HepG2 (cell line): Measurements from ENCODE around the gene CREBZF. TPM values are rescaled to one million over a fixed set of nuclear protein-coding genes. Genes with fewer than 3 reads are reported as not detected.

Experiments used
- ATAC-seq: fragments of 200-7000 bp; cut with Tn5 transposase; 3 replicates; pipeline ENCODE4 v1.9.1; 2020; ENCODE audit warnings: mild to moderate bottlenecking, moderate library complexity
- BruUV-seq: library from RNA; stranded (reverse); fragments of 400-500 nt; replicated peaks from 2 replicates; lab custom pipeline; 2021; lab: Mats Ljungman, UMichigan
- CTCF ChIA-PET: fragments of 300-600 bp; formaldehyde crosslinking; extraction: SDS; loops from one replicate; lab custom pipeline; 2021; ENCODE audit warnings: low total read pairs, inconsistent platforms, low intra/inter-chr PET ratio; lab: Yijun Ruan, JAX
- POLR2A ChIA-PET: fragments of 350-600 bp; sonication (Branson Sonifier 250); formaldehyde crosslinking; loops from one replicate; lab custom pipeline; 2020; ENCODE audit warnings: antibody characterized with exemption, inconsistent platforms; lab: Yijun Ruan, JAX
- DNase-seq: peaks from one replicate; pipeline ENCODE4 v3.0.0-alpha.2; 2015; ENCODE audit warnings: low spot score
- FAIRE-seq: peaks from 3 replicates; lab custom pipeline; 2011; peaks lifted over from hg19 to GRCh38; lab: Jason Lieb, UNC
- H2AFZ ChIP-seq: one replicate; pipeline ENCODE4 v1.6.1; 2011; ENCODE audit warnings: low read length, inconsistent platforms
- H3K27ac ChIP-seq: fragments of 300-600 bp; 3 replicates; pipeline ENCODE4 v1.8.0; 2011; ENCODE audit warnings: mixed run types, mild to moderate bottlenecking, mixed read lengths, low read length, inconsistent platforms; ENCODE audit not compliant: insufficient read depth; ENCODE audit errors: extremely low read length
- H3K27me3 ChIP-seq, 2 experiments: fragments of 200-600 bp in 1 of 2; 2 replicates in 1 of 2; 3 replicates in 1 of 2; pipeline versions ENCODE4 v1.6.0 to v1.8.0; 2011; ENCODE audit warnings: low read length in 2 of 2, mild to moderate bottlenecking in 2 of 2, moderate library complexity in 2 of 2, inconsistent platforms in 1 of 2; ENCODE audit not compliant: insufficient read depth in 2 of 2, control insufficient read depth in 1 of 2
- H3K36me3 ChIP-seq, 2 experiments: fragments of 200-600 bp in 1 of 2; replicated peaks in 1 of 2; 2 replicates in 1 of 2; 3 replicates in 1 of 2; pipeline versions ENCODE4 v1.5.1 to v1.8.0; 2011; ENCODE audit warnings: low read length in 2 of 2, inconsistent platforms in 1 of 2; ENCODE audit not compliant: insufficient read depth in 2 of 2, control insufficient read depth in 1 of 2
- H3K4me1 ChIP-seq: 2 replicates; pipeline ENCODE4 v1.5.1; 2012; ENCODE audit warnings: low read length, inconsistent platforms; ENCODE audit not compliant: insufficient read depth
- H3K4me2 ChIP-seq: 2 replicates; pipeline ENCODE4 v1.6.0; 2011; ENCODE audit warnings: low read depth, low read length, inconsistent platforms
- H3K4me3 ChIP-seq, 3 experiments: fragments of 200-600 bp in 1 of 3; sonication (generic), shearing (Covaris generic) in 1 of 3; replicated peaks in 1 of 3; 2 replicates each; pipeline ENCODE4 v1.5.1; 2011 to 2016; ENCODE audit warnings: low read length in 3 of 3, inconsistent platforms in 2 of 3, low read depth in 2 of 3, mild to moderate bottlenecking in 2 of 3, control low read depth in 1 of 3, mixed read lengths in 1 of 3; ENCODE audit not compliant: insufficient read depth in 1 of 3
- H3K79me2 ChIP-seq: one replicate; pipeline ENCODE4 v1.6.1; 2011; ENCODE audit warnings: low read length, inconsistent platforms; ENCODE audit not compliant: insufficient read depth
- H3K9ac ChIP-seq: 2 replicates; pipeline ENCODE4 v1.6.0; 2011; ENCODE audit warnings: mild to moderate bottlenecking, low read depth, low read length, inconsistent platforms; ENCODE audit not compliant: insufficient read depth
- H3K9me3 ChIP-seq: 2 replicates; pipeline ENCODE4 v1.5.1; 2012; ENCODE audit warnings: mild to moderate bottlenecking, low read length
- H4K20me1 ChIP-seq: 2 replicates; pipeline ENCODE4 v1.6.0; 2011; ENCODE audit warnings: inconsistent platforms, mild to moderate bottlenecking, low read length, moderate library complexity; ENCODE audit not compliant: insufficient read depth
- CBX5 ChIP-seq: sonication (generic); formaldehyde crosslinking; IDR thresholded peaks from 2 replicates; pipeline ENCODE4 v1.4.0; 2020; ENCODE audit warnings: missing genetic modification reagents, borderline replicate concordance
- GATAD1 ChIP-seq: IDR thresholded peaks from 2 replicates; pipeline ENCODE4 v1.6.1; 2016; ENCODE audit warnings: missing genetic modification reagents, missing compliant biosample characterization
- GZF1 ChIP-seq: sonication (generic); formaldehyde crosslinking; IDR thresholded peaks from 2 replicates; pipeline ENCODE4 v1.5.1; 2020; ENCODE audit warnings: mild to moderate bottlenecking, missing genetic modification reagents
- HOXA7 ChIP-seq: sonication (generic); formaldehyde crosslinking; IDR thresholded peaks from 2 replicates; pipeline ENCODE4 v1.8.1; 2022; ENCODE audit warnings: mild to moderate bottlenecking, missing genetic modification reagents, moderate library complexity
- KAT8 ChIP-seq: IDR thresholded peaks from 2 replicates; pipeline ENCODE4 v1.6.1; 2016; ENCODE audit warnings: missing genetic modification reagents, missing compliant biosample characterization
- KMT2B ChIP-seq: IDR thresholded peaks from 2 replicates; pipeline ENCODE4 v1.6.1; 2016; ENCODE audit warnings: missing genetic modification reagents, missing compliant biosample characterization
- MYNN ChIP-seq: sonication (generic); formaldehyde crosslinking; IDR thresholded peaks from 2 replicates; pipeline ENCODE4 v1.4.0; 2020; ENCODE audit warnings: mild to moderate bottlenecking, low read depth, missing genetic modification reagents
- PHF20 ChIP-seq: sonication (generic); formaldehyde crosslinking; IDR thresholded peaks from 2 replicates; pipeline ENCODE4 v1.5.0; 2020; ENCODE audit warnings: mild to moderate bottlenecking, missing genetic modification reagents
- PLSCR1 ChIP-seq: sonication (generic); formaldehyde crosslinking; IDR thresholded peaks from 2 replicates; pipeline ENCODE4 v1.5.0; 2020; ENCODE audit warnings: missing genetic modification reagents, mild to moderate bottlenecking, borderline replicate concordance
- SP5 ChIP-seq: IDR thresholded peaks from 2 replicates; pipeline ENCODE4 v1.6.1; 2016; ENCODE audit warnings: low read depth, borderline replicate concordance
- STAT5B ChIP-seq: sonication (generic); formaldehyde crosslinking; IDR thresholded peaks from 2 replicates; pipeline ENCODE4 v1.4.0; 2020; ENCODE audit warnings: missing genetic modification reagents
- TFAP4 ChIP-seq: sonication (generic); IDR thresholded peaks from 2 replicates; pipeline ENCODE4 v1.6.1; 2016; ENCODE audit warnings: low read depth, borderline replicate concordance
- ZBTB1 ChIP-seq: sonication (generic); formaldehyde crosslinking; IDR thresholded peaks from 2 replicates; pipeline ENCODE4 v1.4.0; 2020; ENCODE audit warnings: missing genetic modification reagents, borderline replicate concordance
- ZFP36L2 ChIP-seq: sonication (generic); formaldehyde crosslinking; IDR thresholded peaks from 2 replicates; pipeline ENCODE4 v1.4.0; 2020; ENCODE audit warnings: missing genetic modification reagents
- ZFP91 ChIP-seq: sonication (generic); formaldehyde crosslinking; IDR thresholded peaks from 2 replicates; pipeline ENCODE4 v1.9.0; 2022; ENCODE audit warnings: missing genetic modification reagents, mild to moderate bottlenecking, borderline replicate concordance
- ZNF101 ChIP-seq: sonication (generic); formaldehyde crosslinking; IDR thresholded peaks from 2 replicates; pipeline ENCODE4 v1.4.0; 2020; ENCODE audit warnings: mild to moderate bottlenecking, low read depth, missing genetic modification reagents, borderline replicate concordance
- WGBS: methylation state at CpG from one replicate; pipeline ENCODE4 v1.1.6; 2017; ENCODE audit warnings: low lambda C conversion rate; 5-methylcytosine and 5-hydroxymethylcytosine counted together
- in situ Hi-C: cut with HindIII; loops from 2 replicates; pipeline ENCODE4 v1.10.0; 2017; ENCODE audit warnings: low pct_unique_long_range_greater_than_20kb; ENCODE audit not compliant: extremely low pct_ligation_motif_present
- intact Hi-C: fragments of 100-400 bp; cut with micrococcal nuclease; formaldehyde crosslinking; loops from one replicate; pipeline ENCODE4 v1.10.0; 2022; ENCODE audit not compliant: unreplicated experiment
- polyA plus RNA-seq, 8 experiments: library from polyadenylated mRNA; depleted of rRNA in 3 of 8; stranded (reverse) in 7 of 8; unstranded in 1 of 8; fragments of >200 nt; fragmentation: Illumina TruSeq in 4 of 8; extraction: Trizol in 4 of 8; gene quantifications; 2 replicates each; pipeline versions ENCODE4 v1.2.1 to v1.2.3, GENCODE V29; 2011 to 2016; ENCODE audit warnings: low read depth in 4 of 8, missing spikeins in 1 of 8, mixed read lengths in 1 of 8; ENCODE audit not compliant: insufficient read depth in 1 of 8
- total RNA-seq, 5 experiments: library from RNA; depleted of rRNA; stranded (reverse); fragments of >200 nt; fragmentation: Illumina TruSeq; extraction: Trizol; gene quantifications; 2 replicates each; pipeline ENCODE4 v1.2.3, GENCODE V29; 2016; ENCODE audit warnings: low read depth in 1 of 5

The CREBZF gene
- total and polyA plus RNA-seq, 2 of the 13 experiments (the other 11 are each of a cell fraction or from before 2014, with no cell fraction given): 30.6 to 43.1 TPM

GRCh38 chr11:85658180-85658579 lies 6.7 kb downstream of the CREBZF start:
- no peak for FAIRE-seq
- Histone ChIP-seq H3K4me2 (no peak overlapping the region), H3K36me3 (peaks cover 0 to 20% of the 10 kb centered on the region in 2 experiments; a peak in 1 of 5 replicates), H3K4me1 (peaks cover 39% of the 10 kb centered on the region), H3K9ac (no peak overlapping the region), H2AFZ (no peak overlapping the region), H3K79me2 (peaks cover 54% of the 10 kb centered on the region), H3K9me3 (no peaks in the 10 kb centered on the region), H3K27ac (no peak overlapping the region), H3K27me3 (no peaks in the 10 kb centered on the region; a peak in 1 of 5 replicates)
- no TSS peak for BruUV-seq
- no peak for ATAC-seq
- intact Hi-C loops: no loop called here
- POLR2A ChIA-PET: interaction anchor here (10.0 kb wide), 1 partner anchor 9 kb away, joined by 112 read pairs; the partner anchor contains the start of gene TMEM126A
- CTCF ChIA-PET: no interaction called here
- no peak for DNase-seq
- in situ Hi-C loops: no loop called here
- TF ChIP-seq GATAD1 (CRISPR knock-in tag) (no peak), ZNF101 (CRISPR knock-in tag) (no peak), ZFP91 (CRISPR knock-in tag) (no peak), SP5 (CRISPR knock-in tag) (no peak), HOXA7 (CRISPR knock-in tag) (no peak)
- TF ChIP-seq, all 625 proteins: peak for 0
- Histone ChIP-seq H3K4me3 (no peak overlapping the region), H4K20me1 (peaks cover 21% of the 10 kb centered on the region)
- 97% methylated on average over 1 of the region's 1 CpG for WGBS

- in situ Hi-C loops (no loop called here), intact Hi-C loops (no loop called here)
- 98% methylated on average over 1 of the region's 1 CpG for WGBS
- Histone ChIP-seq H3K9ac (no peak overlapping the region), H3K9me3 (no peaks in the 10 kb centered on the region), H3K79me2 (peaks cover 40% of the 10 kb centered on the region), H3K27ac (no peak overlapping the region), H4K20me1 (peaks cover 7% of the 10 kb centered on the region), H2AFZ (no peak overlapping the region), H3K27me3 (no peaks in the 10 kb centered on the region), H3K4me2 (no peak overlapping the region), H3K4me1 (peaks cover 39% of the 10 kb centered on the region), H3K4me3 (no peak overlapping the region), H3K36me3 (peaks cover 0 to 20% of the 10 kb centered on the region in 2 experiments; a peak in 1 of 5 replicates)
- no TSS peak for BruUV-seq
- no peak for DNase-seq
- CTCF ChIA-PET: no interaction called here
- POLR2A ChIA-PET: interaction anchor here (10.0 kb wide), 1 partner anchor 7 kb away, joined by 112 read pairs; the partner anchor contains the start of gene TMEM126A
- no peak for ATAC-seq
- no peak for FAIRE-seq
- TF ChIP-seq STAT5B (CRISPR knock-in tag): no peak
- TF ChIP-seq GZF1 (CRISPR knock-in tag): no peak
- no peak for TF ChIP-seq MYNN (CRISPR knock-in tag)
- TF ChIP-seq CBX5: no peak
- no peak for TF ChIP-seq ZBTB1
- TF ChIP-seq TFAP4: no peak
- TF ChIP-seq PLSCR1 (CRISPR knock-in tag): no peak
- no peak for TF ChIP-seq PHF20 (CRISPR knock-in tag)
- TF ChIP-seq ZFP36L2 (CRISPR knock-in tag): no peak
- TF ChIP-seq KMT2B: no peak
- TF ChIP-seq KAT8 (CRISPR knock-in tag): no peak
These were observed 8.2 kb downstream of the CREBZF start for GRCh38 chr11:85656777-85657176.
